ENCODE measurements around the gene C1QTNF2. TPM values are rescaled to one million over a fixed set of nuclear protein-coding genes. Genes with fewer than 3 reads are reported as not detected.

Gene C1QTNF2
- total and polyA plus RNA-seq, 2 donors (not counting 1 experiment from before 2014, with no cell fraction given) = 2.3 TPM

GRCh38 chr5:160384681-160385080 is 14.3 kb upstream of the C1QTNF2 start:
- Histone ChIP-seq H4K20me1 (ENCODE audit: control insufficient read depth, extremely low read depth, insufficient read depth, low read length) (no peaks in the 10 kb centered on the region), H3K27ac (ENCODE audit: insufficient read depth, low read length) (no peak overlapping the region), H3K4me2 (ENCODE audit: extremely low read depth, insufficient read depth, low read length) (no peak overlapping the region), H3K9ac (ENCODE audit: insufficient read depth, low read length) (no peak overlapping the region), H3K4me3 (replicated peaks in 1 of 4; ENCODE audit: control extremely low read depth in 1 of 4, insufficient read depth in 1 of 4, low read depth in 3 of 4, low read length in 4 of 4) (no peak overlapping the region), H3K4me1 (ENCODE audit: control insufficient read depth, extremely low read depth, insufficient read depth, low read length) (no peaks in the 10 kb centered on the region), H3K27me3 (ENCODE audit: control insufficient read depth, insufficient read depth, low read length) (no peaks in the 10 kb centered on the region), H3K9me3 (ENCODE audit: control insufficient read depth, insufficient read depth, low read depth, low read length) (no peaks in the 10 kb centered on the region), H2AFZ (ENCODE audit: low read length) (no peak overlapping the region), H3K36me3 (ENCODE audit: control insufficient read depth, insufficient read depth, low read length) (no peaks in the 10 kb centered on the region), H3K79me2 (ENCODE audit: control insufficient read depth, insufficient read depth, low read length) (no peaks in the 10 kb centered on the region)
- no peak for DNase-seq (ENCODE audit: low read depth in 2 of 2)
- no peak for TF ChIP-seq EZH2 (IDR thresholded peaks at IDR 0.05; ENCODE audit: low read length, missing control alignments)
- TF ChIP-seq, protein P1, sequence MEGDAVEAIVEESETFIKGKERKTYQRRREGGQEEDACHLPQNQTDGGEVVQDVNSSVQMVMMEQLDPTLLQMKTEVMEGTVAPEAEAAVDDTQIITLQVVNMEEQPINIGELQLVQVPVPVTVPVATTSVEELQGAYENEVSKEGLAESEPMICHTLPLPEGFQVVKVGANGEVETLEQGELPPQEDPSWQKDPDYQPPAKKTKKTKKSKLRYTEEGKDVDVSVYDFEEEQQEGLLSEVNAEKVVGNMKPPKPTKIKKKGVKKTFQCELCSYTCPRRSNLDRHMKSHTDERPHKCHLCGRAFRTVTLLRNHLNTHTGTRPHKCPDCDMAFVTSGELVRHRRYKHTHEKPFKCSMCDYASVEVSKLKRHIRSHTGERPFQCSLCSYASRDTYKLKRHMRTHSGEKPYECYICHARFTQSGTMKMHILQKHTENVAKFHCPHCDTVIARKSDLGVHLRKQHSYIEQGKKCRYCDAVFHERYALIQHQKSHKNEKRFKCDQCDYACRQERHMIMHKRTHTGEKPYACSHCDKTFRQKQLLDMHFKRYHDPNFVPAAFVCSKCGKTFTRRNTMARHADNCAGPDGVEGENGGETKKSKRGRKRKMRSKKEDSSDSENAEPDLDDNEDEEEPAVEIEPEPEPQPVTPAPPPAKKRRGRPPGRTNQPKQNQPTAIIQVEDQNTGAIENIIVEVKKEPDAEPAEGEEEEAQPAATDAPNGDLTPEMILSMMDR (conservative IDR thresholded peaks at IDR 0.05 in 1 of 2, IDR thresholded peaks at IDR 0.05 in 1 of 2; ENCODE audit: low read depth in 1 of 2, low read length in 2 of 2) = no peak

DNA sequence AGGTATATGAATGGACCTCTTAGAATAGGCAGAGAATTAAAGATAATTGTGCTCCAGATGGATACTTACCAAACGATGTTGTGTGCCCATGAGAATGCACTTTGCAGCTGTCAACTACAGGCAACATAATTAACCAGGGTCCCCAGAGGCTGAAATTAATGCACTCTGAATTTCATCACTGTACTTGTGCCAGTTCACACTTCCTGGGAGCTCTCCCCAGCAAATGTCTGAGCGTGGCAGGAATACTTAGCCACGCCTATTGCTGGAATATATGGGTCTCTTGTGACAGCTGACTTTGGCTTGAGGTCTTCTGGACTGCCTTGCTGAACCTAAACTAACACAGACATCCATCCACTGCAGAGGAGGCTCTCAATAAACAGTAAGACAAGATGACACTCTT is 11.9 kb upstream of the C1QTNF2 start:
- TF ChIP-seq, protein P1 (conservative IDR thresholded peaks at IDR 0.05 in 1 of 2, IDR thresholded peaks at IDR 0.05 in 1 of 2; ENCODE audit: low read depth in 1 of 2, low read length in 2 of 2) = no peak
- TF ChIP-seq EZH2 (IDR thresholded peaks at IDR 0.05; ENCODE audit: low read length, missing control alignments) = no peak
- Histone ChIP-seq H3K4me2 (ENCODE audit: extremely low read depth, insufficient read depth, low read length) (no peak overlapping the region), H3K27me3 (ENCODE audit: control insufficient read depth, insufficient read depth, low read length) (no peaks in the 10 kb centered on the region), H3K4me3 (replicated peaks in 1 of 4; ENCODE audit: control extremely low read depth in 1 of 4, insufficient read depth in 1 of 4, low read depth in 3 of 4, low read length in 4 of 4) (no peak overlapping the region), H2AFZ (ENCODE audit: low read length) (no peak overlapping the region), H3K27ac (ENCODE audit: insufficient read depth, low read length) (no peak overlapping the region), H4K20me1 (ENCODE audit: control insufficient read depth, extremely low read depth, insufficient read depth, low read length) (no peaks in the 10 kb centered on the region), H3K36me3 (ENCODE audit: control insufficient read depth, insufficient read depth, low read length) (no peaks in the 10 kb centered on the region), H3K9ac (ENCODE audit: insufficient read depth, low read length) (no peak overlapping the region), H3K79me2 (ENCODE audit: control insufficient read depth, insufficient read depth, low read length) (no peaks in the 10 kb centered on the region), H3K4me1 (ENCODE audit: control insufficient read depth, extremely low read depth, insufficient read depth, low read length) (no peaks in the 10 kb centered on the region), H3K9me3 (ENCODE audit: control insufficient read depth, insufficient read depth, low read depth, low read length) (no peaks in the 10 kb centered on the region)
- no peak for DNase-seq (ENCODE audit: low read depth in 2 of 2)

DNA sequence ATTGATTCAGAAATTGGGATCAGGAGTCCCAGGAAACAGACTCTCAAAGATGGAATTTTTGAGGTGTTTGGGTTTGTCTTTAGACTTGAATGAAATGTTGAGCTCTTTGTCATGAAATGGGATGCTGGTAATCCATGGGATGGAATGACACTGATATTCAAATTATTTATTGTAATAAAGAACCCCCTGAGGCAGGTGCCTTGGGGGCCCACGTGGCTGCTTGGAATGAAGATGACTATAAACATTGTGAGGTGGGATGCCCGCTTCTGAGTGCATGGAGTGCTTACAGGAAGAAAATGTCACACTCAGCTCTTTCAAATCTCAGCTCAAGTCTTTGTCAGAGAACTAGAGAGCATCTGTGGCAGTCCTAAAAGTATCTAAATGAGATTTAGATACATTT is 9.6 kb upstream of the C1QTNF2 start:
- Histone ChIP-seq H3K4me2 (ENCODE audit: extremely low read depth, insufficient read depth, low read length) (no peak overlapping the region), H3K27ac (ENCODE audit: insufficient read depth, low read length) (no peak overlapping the region), H3K79me2 (ENCODE audit: control insufficient read depth, insufficient read depth, low read length) (no peaks in the 10 kb centered on the region), H3K36me3 (ENCODE audit: control insufficient read depth, insufficient read depth, low read length) (no peaks in the 10 kb centered on the region), H3K9ac (ENCODE audit: insufficient read depth, low read length) (no peak overlapping the region), H3K4me1 (ENCODE audit: control insufficient read depth, extremely low read depth, insufficient read depth, low read length) (no peaks in the 10 kb centered on the region), H3K9me3 (ENCODE audit: control insufficient read depth, insufficient read depth, low read depth, low read length) (no peaks in the 10 kb centered on the region), H3K4me3 (replicated peaks in 1 of 4; ENCODE audit: control extremely low read depth in 1 of 4, insufficient read depth in 1 of 4, low read depth in 3 of 4, low read length in 4 of 4) (no peak overlapping the region), H3K27me3 (ENCODE audit: control insufficient read depth, insufficient read depth, low read length) (no peaks in the 10 kb centered on the region), H2AFZ (ENCODE audit: low read length) (no peak overlapping the region), H4K20me1 (ENCODE audit: control insufficient read depth, extremely low read depth, insufficient read depth, low read length) (no peaks in the 10 kb centered on the region)
- no peak for DNase-seq (ENCODE audit: low read depth in 2 of 2)
- TF ChIP-seq, protein P1 (conservative IDR thresholded peaks at IDR 0.05 in 1 of 2, IDR thresholded peaks at IDR 0.05 in 1 of 2; ENCODE audit: low read depth in 1 of 2, low read length in 2 of 2) = no peak
- no peak for TF ChIP-seq EZH2 (IDR thresholded peaks at IDR 0.05; ENCODE audit: low read length, missing control alignments)
